GM19238 (cell line): ENCODE data around the gene LPIN1.
A peak's percentile ranks its signal among the peaks of the same experiment; 100 is the strongest.
"Not testable (repeated sequence)": the region's sequence is repeated elsewhere in the genome, so short reads cannot be mapped to it uniquely, and the experiment has no call there.

ENCODE experiments used
- DNase-seq: peaks from one replicate; pipeline ENCODE4 v3.0.0; 2011; ENCODE audit warnings: low spot score; ENCODE audit not compliant: insufficient read length

Gene LPIN1

GRCh38 chr2:11716689-11717321 lies 29.6 kb upstream of the LPIN1 start:
- DNase-seq = no peak

DNA sequence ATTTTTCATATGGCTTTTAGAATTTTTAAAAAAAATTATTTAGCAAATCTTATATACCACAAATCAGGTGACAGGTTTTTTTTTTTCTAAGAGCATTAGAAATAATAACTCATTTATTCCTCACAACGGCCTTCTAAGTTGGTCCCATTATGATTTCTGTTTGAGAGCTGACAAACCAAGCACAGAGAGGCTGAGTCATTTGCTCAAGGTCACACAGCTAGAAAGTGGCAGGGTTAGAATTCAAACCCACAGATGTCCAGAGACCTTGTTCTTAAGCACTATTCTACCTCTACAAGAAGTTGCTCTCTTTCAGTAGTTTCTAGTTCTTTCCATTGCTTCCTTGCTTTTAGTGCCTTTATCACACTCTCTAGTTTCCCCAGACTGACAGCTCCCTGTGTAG lies 28.8 kb upstream of the LPIN1 start:
- no peak for DNase-seq

DNA sequence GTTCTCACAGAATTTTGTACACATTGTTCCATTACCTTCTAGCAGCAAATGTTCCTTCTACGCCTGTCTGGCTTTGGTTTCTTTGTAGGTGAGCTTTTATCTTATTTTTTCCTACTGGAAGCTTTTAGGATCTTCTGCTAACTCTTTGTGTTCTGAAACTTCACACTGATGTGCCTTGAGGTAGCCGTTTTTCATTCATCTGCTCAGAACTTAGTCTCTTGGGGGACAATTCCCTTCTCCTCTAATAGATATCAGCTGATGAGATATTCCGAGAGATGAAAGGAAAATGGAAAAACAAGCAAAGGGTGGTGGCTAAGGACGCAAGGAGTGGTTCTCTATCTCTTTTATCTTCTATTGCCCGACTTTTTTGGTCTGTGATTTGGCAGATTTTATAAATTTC lies 27.8 kb upstream of the LPIN1 start:
- DNase-seq = no peak

GRCh38 chr2:11719230-11719977 lies 27.0 kb upstream of the LPIN1 start:
- DNase-seq = no peak

GRCh38 chr2:11720752-11721151 lies 25.7 kb upstream of the LPIN1 start:
- DNase-seq = no peak

GRCh38 chr2:11722292-11723060 lies 24.0 kb upstream of the LPIN1 start:
- DNase-seq = no peak

DNA sequence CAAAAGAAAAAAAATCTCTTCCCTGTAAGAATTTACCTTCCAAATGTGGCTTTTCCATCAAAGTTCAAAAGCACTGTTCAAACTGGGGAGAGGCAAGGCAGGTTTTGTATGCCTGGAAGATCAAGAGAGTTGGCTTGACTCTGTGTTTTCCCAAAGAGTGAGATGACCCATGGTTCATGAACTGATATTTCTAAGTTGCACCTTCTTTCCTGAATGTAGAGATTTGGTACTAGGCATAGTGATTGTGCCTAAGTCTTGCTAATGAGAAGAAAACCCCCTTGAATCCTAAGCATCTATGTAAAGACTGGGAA lies 23.4 kb upstream of the LPIN1 start:
- no peak for DNase-seq

DNA sequence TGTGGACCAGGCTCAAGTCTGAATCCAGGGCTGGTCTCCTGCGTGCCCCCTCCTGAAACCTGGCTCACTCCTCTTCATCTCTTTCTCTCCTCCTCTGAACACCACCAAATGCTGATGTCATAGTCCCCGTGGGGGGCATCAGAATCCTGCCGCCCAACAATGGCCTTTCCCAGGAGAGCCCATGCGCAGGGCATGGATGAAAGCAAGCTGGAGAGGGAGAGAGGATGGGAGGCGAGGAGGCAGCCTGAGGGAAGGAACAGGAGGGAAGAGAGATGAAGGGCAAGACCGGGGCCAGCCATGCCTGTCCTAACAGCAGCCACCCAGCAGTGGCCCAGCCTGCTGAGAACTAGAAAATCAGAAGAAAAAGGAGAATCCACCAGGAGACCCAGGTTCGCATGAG lies 22.3 kb upstream of the LPIN1 start:
- DNase-seq = no peak

DNA sequence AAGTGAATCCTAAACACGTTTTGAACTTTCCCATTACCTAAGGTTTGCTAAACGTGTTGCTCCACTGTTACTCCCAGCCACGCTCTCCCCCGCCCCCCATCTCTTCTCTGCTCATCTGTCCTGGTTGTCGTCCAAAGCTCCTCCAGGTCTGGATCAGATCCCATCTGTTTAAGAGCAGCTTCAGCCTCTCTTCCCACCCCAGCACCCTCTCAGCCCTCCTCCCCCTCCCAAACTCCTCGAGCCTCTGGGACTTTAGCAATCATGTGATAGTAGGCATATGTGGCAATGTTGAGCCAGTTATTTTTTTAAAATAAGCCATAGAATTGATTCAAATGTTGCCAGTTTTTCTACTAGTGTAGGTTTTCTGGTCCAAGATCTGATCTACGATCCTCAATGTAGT lies 20.0 kb upstream of the LPIN1 start:
- DNase-seq = no peak

- DNase-seq = no peak
Measured at GRCh38 chr2:11729362-11730212, 16.8 kb upstream of the LPIN1 start.

DNA sequence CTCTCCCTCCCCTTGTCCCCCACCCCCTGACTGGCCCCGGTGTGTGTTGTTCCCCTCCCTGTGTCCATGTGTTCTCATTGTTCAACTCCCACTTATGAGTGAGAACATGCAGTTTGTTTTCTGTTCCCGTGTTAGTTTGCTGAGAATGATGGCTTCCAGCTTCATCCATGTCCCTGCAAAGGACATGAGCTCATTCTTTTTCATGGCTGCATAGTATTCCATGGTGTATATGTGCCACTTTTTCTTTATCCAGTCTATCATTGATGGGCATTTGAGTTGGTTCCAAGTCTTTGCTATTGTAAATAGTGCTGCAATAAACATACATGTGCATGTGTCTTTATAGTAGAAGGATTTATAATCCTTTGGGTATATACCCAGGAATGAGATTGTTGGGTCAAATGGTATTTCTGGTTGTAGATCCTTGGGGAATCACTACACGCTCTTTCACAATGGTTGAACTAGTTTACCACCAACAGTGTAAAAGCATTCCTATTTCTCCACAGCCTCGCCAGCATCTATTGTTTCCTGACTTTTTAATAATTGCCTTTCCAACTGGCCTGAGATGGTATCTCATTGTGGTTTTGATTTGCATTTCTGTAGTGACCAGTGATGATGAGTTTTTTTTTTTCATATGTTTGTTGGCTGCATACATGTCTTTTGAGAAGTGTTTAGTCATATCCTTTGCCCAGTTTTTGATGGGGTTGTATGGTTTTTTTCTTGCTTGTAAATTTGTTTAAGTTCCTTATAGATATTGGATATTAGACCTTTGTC lies 15.0 kb upstream of the LPIN1 start:
- not testable (repeated sequence) for DNase-seq

DNA sequence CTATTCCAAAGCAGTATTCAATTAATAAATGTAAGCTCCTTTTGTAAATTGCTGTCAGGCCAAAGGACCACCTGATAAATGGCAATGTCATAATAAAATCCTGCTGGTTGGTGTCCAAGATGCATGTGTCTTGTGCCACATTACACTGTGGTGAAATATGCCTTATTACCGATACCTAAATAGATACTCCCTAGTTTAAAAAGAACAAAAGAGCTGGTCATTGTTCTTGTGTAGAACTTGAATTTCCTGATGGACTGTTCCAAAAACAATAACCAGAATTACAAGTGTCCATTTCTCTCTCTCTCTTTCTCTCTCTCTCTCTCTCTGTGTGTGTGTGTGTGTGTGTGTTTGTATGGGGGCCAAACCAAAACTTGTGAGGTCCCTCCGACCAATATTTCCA lies 13.8 kb upstream of the LPIN1 start:
- DNase-seq = no peak

- DNase-seq = not testable (repeated sequence)
Measured at GRCh38 chr2:11737852-11738251, 8.6 kb upstream of the LPIN1 start.

- no peak for DNase-seq
Measured at GRCh38 chr2:11738589-11739436, 7.6 kb upstream of the LPIN1 start.

DNA sequence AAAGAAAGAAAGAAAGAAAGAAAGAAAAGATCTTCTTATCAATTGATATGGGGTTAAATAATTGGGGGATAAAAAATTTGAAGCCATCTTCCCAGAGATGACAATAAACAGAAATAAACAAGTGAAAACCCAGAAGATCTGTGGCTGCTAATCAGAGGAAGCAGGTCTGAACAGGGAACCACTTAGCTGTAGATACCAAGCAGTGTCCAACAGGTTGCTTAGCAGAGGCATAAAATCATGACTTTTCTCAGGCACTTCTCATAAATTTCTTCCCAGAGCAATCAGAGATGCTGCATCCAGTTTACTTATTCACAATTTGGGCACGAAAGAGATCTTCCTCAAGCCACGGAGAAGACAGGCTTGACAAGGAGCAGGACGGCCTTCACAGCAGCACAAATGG lies 5.7 kb upstream of the LPIN1 start:
- no peak for DNase-seq

- no peak for DNase-seq
Measured at GRCh38 chr2:11742317-11742701, 4.1 kb upstream of the LPIN1 start.

- no peak for DNase-seq
Measured at GRCh38 chr2:11742702-11743357, 3.6 kb upstream of the LPIN1 start.

GRCh38 chr2:11743366-11743765 lies 3.1 kb upstream of the LPIN1 start:
- DNase-seq = no peak

DNA sequence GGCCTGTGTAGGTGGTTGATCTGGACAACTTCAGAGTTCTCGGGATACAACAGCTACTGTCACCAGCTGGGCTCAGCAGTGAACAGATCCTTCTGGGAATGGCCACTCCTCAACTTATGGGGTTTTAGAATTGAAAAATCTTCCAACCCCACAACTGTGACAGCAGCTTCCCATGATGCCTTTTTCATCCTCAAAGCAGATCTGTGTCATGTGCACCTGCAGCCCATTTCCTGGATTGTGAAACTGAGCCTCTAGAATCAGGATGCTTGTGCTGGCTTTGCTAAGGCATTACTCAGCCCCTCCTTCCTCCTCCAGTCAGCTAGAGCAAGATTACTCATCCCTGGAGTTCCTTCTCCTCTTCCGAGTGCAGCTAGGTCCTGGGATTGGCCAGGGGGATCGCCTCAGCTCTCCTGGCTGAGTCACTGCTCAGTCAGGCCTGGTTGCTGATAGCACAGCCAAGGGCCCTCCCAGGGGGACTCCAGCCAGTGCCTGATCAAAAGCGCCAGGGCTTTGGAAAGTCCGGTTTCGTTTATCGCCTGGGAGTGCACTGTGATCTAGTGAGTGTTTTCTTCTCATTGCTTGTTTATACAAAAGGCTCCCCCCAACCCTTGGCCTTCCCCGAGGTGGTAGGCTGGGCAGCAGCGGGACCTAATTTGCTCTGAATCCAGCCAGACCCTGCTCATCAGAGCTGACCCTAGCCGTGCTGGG lies 2.4 kb upstream of the LPIN1 start:
- DNase-seq = peak; percentile 48
